NB4 (cell line): ENCODE measurements around the gene CCDC7.
"Not testable (repeated sequence)": the region's sequence is repeated elsewhere in the genome, so short reads cannot be mapped to it uniquely, and the experiment has no call there.

ENCODE experiments used
- MYC ChIP-seq: IDR thresholded peaks from 2 replicates; pipeline ENCODE4 v1.6.1; 2011; ENCODE audit warnings: low read depth, low read length
- POLR2A ChIP-seq: IDR thresholded peaks from 2 replicates; pipeline ENCODE4 v1.6.1; 2011; ENCODE audit warnings: mild to moderate bottlenecking; ENCODE audit not compliant: insufficient read length; ENCODE audit errors: extremely low read depth
- TF ChIP-seq, protein P1 (sequence below): IDR thresholded peaks from one replicate; pipeline ENCODE4 v1.5.1; 2012; ENCODE audit warnings: low read depth, low read length

DNA sequence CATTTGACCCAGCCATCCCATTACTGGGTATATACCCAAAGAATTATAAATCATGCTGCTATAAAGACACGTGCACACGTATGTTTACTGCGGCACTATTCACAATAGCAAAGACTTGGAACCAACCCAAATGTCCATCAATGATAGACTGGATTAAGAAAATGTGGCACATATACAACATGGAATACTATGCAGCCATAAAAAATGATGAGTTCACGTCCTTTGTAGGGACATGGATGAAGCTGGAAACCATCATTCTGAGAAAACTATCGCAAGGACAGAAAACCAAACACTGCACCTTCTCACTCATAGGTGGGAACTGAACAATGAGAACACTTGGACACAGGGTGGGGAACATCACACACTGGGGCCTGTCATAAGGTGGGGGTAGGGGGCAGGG, 471.9 kb downstream of the CCDC7 start:
- TF ChIP-seq, protein P1, sequence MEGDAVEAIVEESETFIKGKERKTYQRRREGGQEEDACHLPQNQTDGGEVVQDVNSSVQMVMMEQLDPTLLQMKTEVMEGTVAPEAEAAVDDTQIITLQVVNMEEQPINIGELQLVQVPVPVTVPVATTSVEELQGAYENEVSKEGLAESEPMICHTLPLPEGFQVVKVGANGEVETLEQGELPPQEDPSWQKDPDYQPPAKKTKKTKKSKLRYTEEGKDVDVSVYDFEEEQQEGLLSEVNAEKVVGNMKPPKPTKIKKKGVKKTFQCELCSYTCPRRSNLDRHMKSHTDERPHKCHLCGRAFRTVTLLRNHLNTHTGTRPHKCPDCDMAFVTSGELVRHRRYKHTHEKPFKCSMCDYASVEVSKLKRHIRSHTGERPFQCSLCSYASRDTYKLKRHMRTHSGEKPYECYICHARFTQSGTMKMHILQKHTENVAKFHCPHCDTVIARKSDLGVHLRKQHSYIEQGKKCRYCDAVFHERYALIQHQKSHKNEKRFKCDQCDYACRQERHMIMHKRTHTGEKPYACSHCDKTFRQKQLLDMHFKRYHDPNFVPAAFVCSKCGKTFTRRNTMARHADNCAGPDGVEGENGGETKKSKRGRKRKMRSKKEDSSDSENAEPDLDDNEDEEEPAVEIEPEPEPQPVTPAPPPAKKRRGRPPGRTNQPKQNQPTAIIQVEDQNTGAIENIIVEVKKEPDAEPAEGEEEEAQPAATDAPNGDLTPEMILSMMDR, result not testable (repeated sequence)
- not testable (repeated sequence) for TF ChIP-seq POLR2A, MYC
